GM12891 (cell line): ENCODE measurements around the gene APOL5.

Experiments used
- POLR2A ChIP-seq: IDR thresholded peaks from 2 replicates; pipeline ENCODE4 v1.6.1; 2011; ENCODE audit warnings: low read depth, low read length, control low read depth
- POLR2AphosphoS5 ChIP-seq: IDR thresholded peaks from 2 replicates; pipeline ENCODE4 v1.6.1; 2011; ENCODE audit warnings: low read depth, low read length, control low read depth
- SPI1 ChIP-seq: IDR thresholded peaks from 2 replicates; pipeline ENCODE4 v1.6.1; 2011; ENCODE audit warnings: low read depth, low read length, control low read depth
- TAF1 ChIP-seq: IDR thresholded peaks from 2 replicates; pipeline ENCODE4 v1.6.1; 2011; ENCODE audit warnings: low read depth, low read length, control low read depth

GRCh38 chr22:35743326-35743860 lies 25.7 kb downstream of the APOL5 start:
- no peak for TF ChIP-seq POLR2A
- no peak for TF ChIP-seq TAF1
- no peak for TF ChIP-seq POLR2AphosphoS5
- no peak for TF ChIP-seq SPI1
